A549 (cell line): ENCODE data around the gene PSMD12. TPM values are rescaled to one million over a fixed set of nuclear protein-coding genes. Genes with fewer than 3 reads are reported as not detected.

Experiments
- ATAC-seq, 2 experiments: fragments of 200-7000 bp in 1 of 2; fragments of >200 bp in 1 of 2; cut with Nextera tagmentation in 1 of 2; cut with Tn5 transposase in 1 of 2; 3 replicates each; pipeline versions ENCODE4 v1.8.0 to v1.9.1; 2018 to 2020; ENCODE audit warnings: mild to moderate bottlenecking in 1 of 2, moderate library complexity in 1 of 2
- CTCF ChIA-PET: fragments of 300-600 bp; sonication (Branson Sonifier 250); formaldehyde crosslinking; extraction: SDS; loops from one replicate; lab custom pipeline; 2021; ENCODE audit warnings: antibody characterized with exemption, inconsistent platforms; lab: Yijun Ruan, JAX
- POLR2A ChIA-PET: fragments of 350-600 bp; formaldehyde crosslinking; extraction: SDS; loops from one replicate; lab custom pipeline; 2021; ENCODE audit warnings: antibody characterized with exemption, inconsistent platforms; lab: Yijun Ruan, JAX
- DNase-seq, 2 experiments: peaks; one replicate each; pipeline versions ENCODE4 v3.0.0 to v3.0.0-alpha.2; 2011 to 2016; ENCODE audit warnings: low read depth in 1 of 2, low spot score in 1 of 2
- FAIRE-seq: peaks from 2 replicates; lab custom pipeline; 2011; peaks lifted over from hg19 to GRCh38; lab: Jason Lieb, UNC
- H3K27ac ChIP-seq, 2 experiments: fragments of >200 bp; sonication (Bioruptor Twin); formaldehyde crosslinking; 3 replicates each; pipeline ENCODE4 v1.5.1; 2016 to 2017
- H3K4me1 ChIP-seq: fragments of >200 bp; sonication (Bioruptor Twin); formaldehyde crosslinking; 3 replicates; pipeline ENCODE4 v1.6.1; 2016
- H3K4me2 ChIP-seq: fragments of >200 bp; sonication (Bioruptor Twin); formaldehyde crosslinking; 3 replicates; pipeline ENCODE4 v1.6.1; 2016
- H3K4me3 ChIP-seq: fragments of >200 bp; sonication (Bioruptor Twin); formaldehyde crosslinking; 3 replicates; pipeline ENCODE4 v1.5.1; 2016
- H3K9me3 ChIP-seq: fragments of >200 bp; sonication (Bioruptor Twin); formaldehyde crosslinking; 3 replicates; pipeline ENCODE4 v1.6.1; 2016
- BCL3 ChIP-seq: fragments of >200 bp; sonication (Bioruptor Twin); formaldehyde crosslinking; IDR thresholded peaks from 3 replicates; pipeline ENCODE4 v1.6.1; 2016
- BHLHE40 ChIP-seq: IDR thresholded peaks from 2 replicates; pipeline ENCODE4 v1.6.1; 2012; ENCODE audit warnings: low read depth, low read length, inconsistent platforms
- CBX8 ChIP-seq: fragments of 200-600 bp; sonication (generic); IDR thresholded peaks from 2 replicates; pipeline ENCODE4 v1.6.1; 2016
- CTCF ChIP-seq: fragments of >200 bp; sonication (Bioruptor Twin); formaldehyde crosslinking; IDR thresholded peaks from 3 replicates; pipeline ENCODE4 v1.5.1; 2016
- ELK1 ChIP-seq: fragments of 150-350 bp; IDR thresholded peaks from 2 replicates; pipeline ENCODE4 v1.6.1; 2014; ENCODE audit warnings: low read depth, mild to moderate bottlenecking, low read length
- EP300 ChIP-seq, 2 experiments: fragments of >200 bp; sonication (Bioruptor Twin); formaldehyde crosslinking; IDR thresholded peaks; 2 replicates in 1 of 2; 3 replicates in 1 of 2; pipeline ENCODE4 v1.6.1; 2016 to 2017
- HOXB13 ChIP-seq: fragments of 250-450 bp; sonication (Bioruptor Pico); IDR thresholded peaks from 2 replicates; pipeline ENCODE4 v1.5.0; 2020; ENCODE audit warnings: low read depth, mild to moderate bottlenecking, moderate library complexity
- KDM1A ChIP-seq: fragments of 200-600 bp; sonication (generic); IDR thresholded peaks from 2 replicates; pipeline ENCODE4 v1.6.1; 2016; ENCODE audit warnings: low read depth, mild to moderate bottlenecking
- KDM5A ChIP-seq: fragments of 200-600 bp; sonication (generic); IDR thresholded peaks from 2 replicates; pipeline ENCODE4 v1.6.1; 2016; ENCODE audit warnings: antibody characterized with exemption, mild to moderate bottlenecking
- MAX ChIP-seq: IDR thresholded peaks from 2 replicates; pipeline ENCODE4 v1.6.1; 2012
- MAZ ChIP-seq: fragments of 150-350 bp; IDR thresholded peaks from 2 replicates; pipeline ENCODE4 v1.6.1; 2014; ENCODE audit warnings: antibody characterized with exemption, low read depth, low read length, borderline replicate concordance
- NPAS2 ChIP-seq: fragments of 250-450 bp; sonication (Bioruptor Pico); IDR thresholded peaks from 2 replicates; pipeline ENCODE4 v1.8.0; 2022; ENCODE audit warnings: mild to moderate bottlenecking, moderate library complexity, borderline replicate concordance
- POLR2A ChIP-seq: IDR thresholded peaks from 2 replicates; pipeline ENCODE4 v1.6.1; 2012; ENCODE audit warnings: mild to moderate bottlenecking, low read length
- POLR2AphosphoS2 ChIP-seq: conservative IDR thresholded peaks from 2 replicates; pipeline ENCODE4 v1.6.1; 2012; ENCODE audit warnings: low read length, improper control_type of control experiment, inconsistent platforms
- RARB ChIP-seq: fragments of 250-450 bp; sonication (Bioruptor Pico); IDR thresholded peaks from 2 replicates; pipeline ENCODE4 v1.8.0; 2021; ENCODE audit warnings: mild to moderate bottlenecking, moderate library complexity
- RFX5 ChIP-seq: fragments of 450-650 bp; IDR thresholded peaks from 2 replicates; pipeline ENCODE4 v1.7.1; 2014; ENCODE audit warnings: antibody characterized with exemption, mild to moderate bottlenecking, moderate library complexity
- RNF2 ChIP-seq: fragments of 200-600 bp; sonication (generic); IDR thresholded peaks from 2 replicates; pipeline ENCODE4 v1.6.1; 2016; ENCODE audit warnings: low read depth, mild to moderate bottlenecking, antibody characterized with exemption, moderate library complexity, borderline replicate concordance
- SREBF2 ChIP-seq: fragments of 450-650 bp; IDR thresholded peaks from 2 replicates; pipeline ENCODE4 v1.6.1; 2014; ENCODE audit warnings: mild to moderate bottlenecking, moderate library complexity
- ZC3H11A ChIP-seq: fragments of 450-650 bp; IDR thresholded peaks from 2 replicates; pipeline ENCODE4 v1.6.1; 2014; ENCODE audit warnings: antibody characterized with exemption, mild to moderate bottlenecking
- ZFP36 ChIP-seq: fragments of 450-650 bp; IDR thresholded peaks from 2 replicates; pipeline ENCODE4 v1.6.1; 2014; ENCODE audit warnings: borderline replicate concordance; ENCODE audit not compliant: partially characterized antibody
- ZSCAN20 ChIP-seq: fragments of 250-450 bp; sonication (Bioruptor Pico); IDR thresholded peaks from 2 replicates; pipeline ENCODE4 v1.8.0; 2022; ENCODE audit warnings: mild to moderate bottlenecking, moderate library complexity
- WGBS: methylation state at CpG from one replicate; pipeline ENCODE4 v1.1.6; 2017; ENCODE audit errors: missing lambda C conversion rate; 5-methylcytosine and 5-hydroxymethylcytosine counted together
- polyA plus RNA-seq, 4 experiments: library from polyadenylated mRNA; depleted of rRNA in 3 of 4; stranded (reverse); fragments of >200 nt; fragmentation: RNase III in 1 of 4; extraction: RNeasy Plus Mini Kit Qiagen cat#74134 plus additional on column Dnase treatment in 1 of 4; gene quantifications; 2 replicates in 3 of 4; 3 replicates in 1 of 4; pipeline ENCODE4 v1.2.3, GENCODE V29; 2011 to 2017

Gene PSMD12
- polyA plus RNA-seq, 2 of the 4 experiments (the other 2 are of a cell fraction): 104 to 106 TPM

GRCh38 chr17:67375716-67376115 is 9.3 kb upstream of the PSMD12 start:
- H3K4me3 ChIP-seq: no peak overlapping the region
- no peak overlapping the region for H3K27ac ChIP-seq
- no peaks in the 10 kb centered on the region; the same call in 2 of the 3 replicates for H3K9me3 ChIP-seq
- ChIA-PET POLR2A (no interaction called here), CTCF (interaction anchor here (0.6 to 22.8 kb wide), 46 partner anchors 11 to 651 kb away, joined by 3 to 323 read pairs (median 5); partner anchors contain the start of gene PSMD12)
- WGBS: 84% methylated on average over 6 of the region's 6 CpGs
- DNase-seq (no peak), FAIRE-seq (no peak), ATAC-seq (no peak)
- H3K4me1 ChIP-seq: peaks cover 14% of the 10 kb centered on the region; the same call in 2 of the 3 replicates
- TF ChIP-seq HOXB13 (CRISPR knock-in tag): no peak
- no peak for TF ChIP-seq KDM1A
- H3K4me2 ChIP-seq: no peak overlapping the region

- no peak for DNase-seq
- H3K4me3 ChIP-seq: no peak overlapping the region
- 58% methylated on average over 5 of the region's 5 CpGs for WGBS
- no peak for TF ChIP-seq KDM5A
- TF ChIP-seq BCL3: no peak
- TF ChIP-seq EP300 (IDR thresholded peaks at IDR 0.05): no peak
- TF ChIP-seq POLR2AphosphoS2: no peak
- no peak for TF ChIP-seq ELK1
- TF ChIP-seq NPAS2 (CRISPR knock-in tag): no peak
- TF ChIP-seq ZFP36: no peak
- no peak for TF ChIP-seq ZC3H11A
- TF ChIP-seq MAZ: no peak
- no peak for TF ChIP-seq RNF2
- TF ChIP-seq BHLHE40: no peak
- no peak for TF ChIP-seq MAX
- no peak for TF ChIP-seq CTCF
- TF ChIP-seq CBX8: no peak
- TF ChIP-seq POLR2A: no peak
- TF ChIP-seq SREBF2: no peak
- TF ChIP-seq RFX5: no peak
- no peak for TF ChIP-seq RARB (CRISPR knock-in tag)
- TF ChIP-seq ZSCAN20 (CRISPR knock-in tag): no peak
- H3K9me3 ChIP-seq: no peaks in the 10 kb centered on the region; the same call in 2 of the 3 replicates
- H3K4me2 ChIP-seq: peak overlapping the region; percentile 64
- ChIA-PET POLR2A (no interaction called here), CTCF (interaction anchor here (0.5 to 22.8 kb wide), 78 partner anchors 9 to 650 kb away, joined by 3 to 323 read pairs (median 5); partner anchors contain the start of genes NOL11 and PSMD12)
- H3K27ac ChIP-seq: no peak overlapping the region
- FAIRE-seq: no peak
- peaks cover 14% of the 10 kb centered on the region; the same call in 2 of the 3 replicates for H3K4me1 ChIP-seq
- ATAC-seq: no peak; a peak in 1 of 6 replicates
Observed at GRCh38 chr17:67375054-67375427, 8.7 kb upstream of the PSMD12 start.
